Measurements from ENCODE around the gene PTPRG.

Gene PTPRG

DNA sequence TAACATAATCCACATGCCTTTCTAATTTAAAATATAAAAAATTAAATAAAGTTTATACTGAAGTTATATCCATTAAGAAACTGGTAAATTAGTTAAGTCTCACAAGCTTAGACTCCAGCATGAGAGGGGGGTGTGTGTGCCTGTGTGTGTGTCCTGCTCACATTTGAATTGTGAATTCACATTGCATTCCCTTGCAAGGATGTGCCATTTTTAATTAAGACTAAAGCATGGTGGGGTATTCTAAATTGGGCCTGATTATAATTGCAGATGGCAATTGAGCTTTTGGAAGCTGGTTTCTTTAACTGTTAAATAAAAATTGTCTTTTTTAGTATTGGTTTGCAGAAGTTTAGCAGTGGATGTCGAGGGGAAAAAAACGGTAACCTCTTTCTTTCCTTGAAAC is 56.9 kb downstream of the PTPRG start:
- no peaks in the 10 kb centered on the region for H3K36me3 ChIP-seq (ENCODE audit: insufficient read depth, low read length)
- no peaks in the 10 kb centered on the region for H3K27me3 ChIP-seq (ENCODE audit: insufficient read depth, low read length, poor library complexity, severe bottlenecking)
- no peak overlapping the region for H3K4me2 ChIP-seq (ENCODE audit: low read depth, low read length, poor library complexity, severe bottlenecking)
- H3K79me2 ChIP-seq (ENCODE audit: insufficient read depth, low read length) = no peaks in the 10 kb centered on the region
- H3K9me3 ChIP-seq (ENCODE audit: insufficient read depth, low read depth, low read length) = no peaks in the 10 kb centered on the region
- H3K4me3 ChIP-seq (ENCODE audit: low read length, poor library complexity, severe bottlenecking) = no peak overlapping the region
- no peaks in the 10 kb centered on the region for H3F3A ChIP-seq (ENCODE audit: low read depth)
- H2AFZ ChIP-seq (ENCODE audit: low read length) = no peak overlapping the region
- no peaks in the 10 kb centered on the region for H3K9me2 ChIP-seq (replicated peaks; ENCODE audit: low read depth, low read length)
- TF ChIP-seq, protein P1, sequence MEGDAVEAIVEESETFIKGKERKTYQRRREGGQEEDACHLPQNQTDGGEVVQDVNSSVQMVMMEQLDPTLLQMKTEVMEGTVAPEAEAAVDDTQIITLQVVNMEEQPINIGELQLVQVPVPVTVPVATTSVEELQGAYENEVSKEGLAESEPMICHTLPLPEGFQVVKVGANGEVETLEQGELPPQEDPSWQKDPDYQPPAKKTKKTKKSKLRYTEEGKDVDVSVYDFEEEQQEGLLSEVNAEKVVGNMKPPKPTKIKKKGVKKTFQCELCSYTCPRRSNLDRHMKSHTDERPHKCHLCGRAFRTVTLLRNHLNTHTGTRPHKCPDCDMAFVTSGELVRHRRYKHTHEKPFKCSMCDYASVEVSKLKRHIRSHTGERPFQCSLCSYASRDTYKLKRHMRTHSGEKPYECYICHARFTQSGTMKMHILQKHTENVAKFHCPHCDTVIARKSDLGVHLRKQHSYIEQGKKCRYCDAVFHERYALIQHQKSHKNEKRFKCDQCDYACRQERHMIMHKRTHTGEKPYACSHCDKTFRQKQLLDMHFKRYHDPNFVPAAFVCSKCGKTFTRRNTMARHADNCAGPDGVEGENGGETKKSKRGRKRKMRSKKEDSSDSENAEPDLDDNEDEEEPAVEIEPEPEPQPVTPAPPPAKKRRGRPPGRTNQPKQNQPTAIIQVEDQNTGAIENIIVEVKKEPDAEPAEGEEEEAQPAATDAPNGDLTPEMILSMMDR (conservative IDR thresholded peaks at IDR 0.05; ENCODE audit: low read length) = no peak
- no peaks in the 10 kb centered on the region for H3K4me1 ChIP-seq (ENCODE audit: insufficient read depth, low read length, poor library complexity, severe bottlenecking)
- H4K20me1 ChIP-seq (ENCODE audit: insufficient read depth, low read length, poor library complexity, severe bottlenecking) = no peaks in the 10 kb centered on the region
- no peak overlapping the region for H3K9ac ChIP-seq (ENCODE audit: low read depth, low read length, poor library complexity, severe bottlenecking)

DNA sequence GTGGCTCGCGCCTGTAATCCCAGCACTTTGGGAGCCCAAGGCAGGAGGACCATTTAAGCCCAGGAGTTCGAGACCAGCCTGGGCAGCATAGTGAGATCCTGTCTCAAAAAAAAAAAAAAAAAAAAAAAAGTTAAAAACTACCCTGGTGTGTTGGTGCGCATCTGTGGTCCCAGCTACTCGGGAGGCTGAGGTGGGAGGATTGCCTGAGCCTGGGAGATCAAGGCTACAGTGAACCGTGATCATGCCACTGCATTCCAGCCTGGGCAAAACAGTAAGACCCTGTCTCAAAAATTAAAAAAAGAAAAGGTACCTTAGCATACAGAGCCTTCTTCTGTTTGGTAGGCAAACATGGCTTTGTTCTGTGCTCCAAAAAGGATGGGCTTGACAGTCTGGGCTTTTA is 57.5 kb downstream of the PTPRG start:
- H3K79me2 ChIP-seq (ENCODE audit: insufficient read depth, low read length) = no peaks in the 10 kb centered on the region
- no peaks in the 10 kb centered on the region for H3K36me3 ChIP-seq (ENCODE audit: insufficient read depth, low read length)
- H3K9ac ChIP-seq (ENCODE audit: low read depth, low read length, poor library complexity, severe bottlenecking) = no peak overlapping the region
- H3K27me3 ChIP-seq (ENCODE audit: insufficient read depth, low read length, poor library complexity, severe bottlenecking) = no peaks in the 10 kb centered on the region
- H3K9me3 ChIP-seq (ENCODE audit: insufficient read depth, low read depth, low read length) = no peaks in the 10 kb centered on the region
- no peaks in the 10 kb centered on the region for H3K4me1 ChIP-seq (ENCODE audit: insufficient read depth, low read length, poor library complexity, severe bottlenecking)
- no peaks in the 10 kb centered on the region for H3K9me2 ChIP-seq (replicated peaks; ENCODE audit: low read depth, low read length)
- TF ChIP-seq, protein P1 (conservative IDR thresholded peaks at IDR 0.05; ENCODE audit: low read length) = no peak
- no peak for TF ChIP-seq EZH2phosphoT487 (IDR thresholded peaks at IDR 0.05; ENCODE audit: borderline replicate concordance)
- no peak overlapping the region for H3K4me3 ChIP-seq (ENCODE audit: low read length, poor library complexity, severe bottlenecking)
- no peak overlapping the region for H2AFZ ChIP-seq (ENCODE audit: low read length)
- no peaks in the 10 kb centered on the region for H3F3A ChIP-seq (ENCODE audit: low read depth)
- no peak overlapping the region for H3K4me2 ChIP-seq (ENCODE audit: low read depth, low read length, poor library complexity, severe bottlenecking)
- no peaks in the 10 kb centered on the region for H4K20me1 ChIP-seq (ENCODE audit: insufficient read depth, low read length, poor library complexity, severe bottlenecking)

DNA sequence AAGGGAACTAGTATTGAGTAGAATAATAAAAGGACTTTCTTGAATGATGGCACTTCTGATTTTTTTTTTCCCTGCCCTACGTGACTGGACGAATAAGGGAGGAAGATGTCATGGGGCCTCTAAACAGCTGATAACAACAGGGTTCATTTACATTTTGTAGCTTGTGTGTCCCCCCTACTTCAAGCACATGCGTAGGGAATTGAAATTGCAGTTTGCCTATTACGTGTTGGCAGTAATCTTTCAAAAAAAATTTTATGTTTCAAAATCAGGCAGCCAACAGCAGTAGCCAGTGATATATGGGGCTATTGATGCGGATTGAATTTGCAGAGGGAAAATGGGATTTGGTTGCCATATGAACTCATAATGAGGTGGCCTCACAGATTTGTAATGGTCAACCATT is 58.7 kb downstream of the PTPRG start:
- no peaks in the 10 kb centered on the region for H3K9me2 ChIP-seq (replicated peaks; ENCODE audit: low read depth, low read length)
- H3F3A ChIP-seq (ENCODE audit: low read depth) = no peaks in the 10 kb centered on the region
- no peaks in the 10 kb centered on the region for H3K36me3 ChIP-seq (ENCODE audit: insufficient read depth, low read length)
- H3K4me3 ChIP-seq (ENCODE audit: low read length, poor library complexity, severe bottlenecking) = no peak overlapping the region
- no peak overlapping the region for H3K9ac ChIP-seq (ENCODE audit: low read depth, low read length, poor library complexity, severe bottlenecking)
- H3K9me3 ChIP-seq (ENCODE audit: insufficient read depth, low read depth, low read length) = no peaks in the 10 kb centered on the region
- no peaks in the 10 kb centered on the region for H3K4me1 ChIP-seq (ENCODE audit: insufficient read depth, low read length, poor library complexity, severe bottlenecking)
- H4K20me1 ChIP-seq (ENCODE audit: insufficient read depth, low read length, poor library complexity, severe bottlenecking) = no peaks in the 10 kb centered on the region
- no peak for TF ChIP-seq EZH2phosphoT487 (IDR thresholded peaks at IDR 0.05; ENCODE audit: borderline replicate concordance)
- TF ChIP-seq, protein P1 (conservative IDR thresholded peaks at IDR 0.05; ENCODE audit: low read length) = no peak
- no peaks in the 10 kb centered on the region for H3K79me2 ChIP-seq (ENCODE audit: insufficient read depth, low read length)
- H3K4me2 ChIP-seq (ENCODE audit: low read depth, low read length, poor library complexity, severe bottlenecking) = no peak overlapping the region
- no peaks in the 10 kb centered on the region for H3K27me3 ChIP-seq (ENCODE audit: insufficient read depth, low read length, poor library complexity, severe bottlenecking)
- no peak overlapping the region for H2AFZ ChIP-seq (ENCODE audit: low read length)

Data from Loucy (cell line).